ENCODE measurements around the gene SQSTM1. TPM values are rescaled to one million over a fixed set of nuclear protein-coding genes. Genes with fewer than 3 reads are reported as not detected.

Gene SQSTM1
- total RNA-seq, 2 experiments from 2014 or later: 105 to 123 TPM

DNA sequence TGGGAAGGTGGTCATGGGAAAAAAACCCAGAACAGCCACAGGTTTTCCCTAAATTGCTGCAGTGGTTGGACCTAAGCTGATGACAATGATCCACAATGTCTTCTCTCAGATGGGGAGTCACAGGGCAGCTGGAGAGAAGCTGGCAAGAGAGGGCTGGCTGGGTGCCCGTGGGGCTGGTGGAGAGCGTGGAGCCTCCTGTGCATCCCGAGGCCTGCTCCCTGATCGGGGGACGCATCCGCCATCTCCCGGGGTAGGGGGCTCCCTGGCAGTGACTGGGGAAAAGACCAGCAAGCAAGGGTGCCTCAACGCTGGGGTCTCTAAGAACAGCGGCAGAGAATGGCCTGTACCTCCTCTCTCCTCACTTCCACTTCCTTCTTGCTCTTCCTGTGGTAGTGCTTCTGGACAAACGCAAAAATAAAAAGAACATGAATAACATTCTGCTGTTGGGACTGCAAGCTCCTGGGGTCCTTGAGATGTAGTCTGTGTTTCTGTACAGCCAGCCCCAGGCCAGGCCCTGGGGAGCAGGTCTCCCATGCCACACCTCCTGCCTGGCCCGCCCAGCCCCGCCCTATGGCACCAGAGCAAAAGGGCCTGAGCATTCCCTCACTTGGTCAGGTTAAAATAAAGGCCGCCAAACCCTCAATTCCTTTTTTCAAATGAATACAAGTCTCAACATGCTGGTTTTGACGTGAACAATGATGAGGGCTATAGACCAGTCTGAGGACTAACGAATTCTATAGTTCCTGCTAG lies 45.0 kb downstream of the SQSTM1 start:
- Mint-ChIP-seq H3K9me3 (no peaks in the 10 kb centered on the region), H3K36me3 (ENCODE audit: low read depth) (peaks cover 19% of the 10 kb centered on the region), H3K4me1 (ENCODE audit: low read depth) (peaks cover 4% of the 10 kb centered on the region), H3K27me3 (no peaks in the 10 kb centered on the region), H3K4me3 (no peak overlapping the region), H3K27ac (no peak overlapping the region)
- CTCF ChIA-PET: interaction anchor here (0.7 to 2.3 kb wide), 3 partner anchors 8 to 64 kb away, joined by 3 to 8 read pairs (median 8); no protein-coding TSS in a partner anchor
- no peak for ATAC-seq
- intact Hi-C loops (cut with micrococcal nuclease): no loop called here
- TF ChIP-seq, protein P1, sequence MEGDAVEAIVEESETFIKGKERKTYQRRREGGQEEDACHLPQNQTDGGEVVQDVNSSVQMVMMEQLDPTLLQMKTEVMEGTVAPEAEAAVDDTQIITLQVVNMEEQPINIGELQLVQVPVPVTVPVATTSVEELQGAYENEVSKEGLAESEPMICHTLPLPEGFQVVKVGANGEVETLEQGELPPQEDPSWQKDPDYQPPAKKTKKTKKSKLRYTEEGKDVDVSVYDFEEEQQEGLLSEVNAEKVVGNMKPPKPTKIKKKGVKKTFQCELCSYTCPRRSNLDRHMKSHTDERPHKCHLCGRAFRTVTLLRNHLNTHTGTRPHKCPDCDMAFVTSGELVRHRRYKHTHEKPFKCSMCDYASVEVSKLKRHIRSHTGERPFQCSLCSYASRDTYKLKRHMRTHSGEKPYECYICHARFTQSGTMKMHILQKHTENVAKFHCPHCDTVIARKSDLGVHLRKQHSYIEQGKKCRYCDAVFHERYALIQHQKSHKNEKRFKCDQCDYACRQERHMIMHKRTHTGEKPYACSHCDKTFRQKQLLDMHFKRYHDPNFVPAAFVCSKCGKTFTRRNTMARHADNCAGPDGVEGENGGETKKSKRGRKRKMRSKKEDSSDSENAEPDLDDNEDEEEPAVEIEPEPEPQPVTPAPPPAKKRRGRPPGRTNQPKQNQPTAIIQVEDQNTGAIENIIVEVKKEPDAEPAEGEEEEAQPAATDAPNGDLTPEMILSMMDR (IDR thresholded peaks at IDR 0.05): no peak
- POLR2A ChIA-PET: interaction anchor here (2.2 kb wide), 1 partner anchor 8 kb away, joined by 5 read pairs; no protein-coding TSS in a partner anchor
- DNase-seq: no peak

GRCh38 chr5:179866241-179867078 lies 45.8 kb downstream of the SQSTM1 start:
- TF ChIP-seq, protein P1 (IDR thresholded peaks at IDR 0.05): no peak
- no peaks in the 10 kb centered on the region for H3K27me3 Mint-ChIP-seq
- H3K4me1 Mint-ChIP-seq (ENCODE audit: low read depth): peaks cover 4% of the 10 kb centered on the region
- H3K4me3 Mint-ChIP-seq: no peak overlapping the region
- ChIA-PET POLR2A (interaction anchor here (0.6 kb wide), 1 partner anchor 134 kb away, joined by 3 read pairs; the partner anchor contains the start of gene MAML1), CTCF (interaction anchor here (1.0 to 2.3 kb wide), 3 partner anchors 40 to 104 kb away, joined by 3 to 8 read pairs (median 8); no protein-coding TSS in a partner anchor)
- H3K9me3 Mint-ChIP-seq: no peaks in the 10 kb centered on the region
- no peak overlapping the region for H3K27ac Mint-ChIP-seq
- peak; percentile 75 for ATAC-seq
- intact Hi-C loops (cut with micrococcal nuclease): no loop called here
- DNase-seq: peak; percentile 49
- H3K36me3 Mint-ChIP-seq (ENCODE audit: low read depth): peaks cover 27% of the 10 kb centered on the region

DNA sequence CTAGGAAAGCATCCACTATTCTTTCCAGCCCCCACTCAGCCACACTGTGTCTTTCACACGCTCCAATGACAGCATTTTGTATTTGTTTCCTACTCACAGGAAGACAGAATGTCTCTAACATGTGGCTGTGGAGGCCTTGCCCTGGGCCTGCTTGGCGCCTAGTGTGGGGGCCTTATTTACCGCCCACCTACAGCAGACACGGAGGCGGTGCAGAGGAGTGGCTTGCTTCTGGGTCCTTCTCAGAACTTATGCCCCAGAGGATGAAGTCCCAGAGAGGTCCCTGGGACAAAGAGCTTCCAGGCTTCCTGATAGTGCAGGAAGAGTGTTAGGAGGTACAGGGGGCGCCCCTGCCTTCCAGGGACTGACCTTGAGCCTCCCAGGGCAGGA lies 46.4 kb downstream of the SQSTM1 start:
- DNase-seq: no peak
- CTCF ChIA-PET: interaction anchor here (1.0 to 2.3 kb wide), 4 partner anchors 40 to 105 kb away, joined by 3 to 8 read pairs (median 6); no protein-coding TSS in a partner anchor
- ATAC-seq: no peak
- peaks cover 25% of the 10 kb centered on the region for H3K36me3 Mint-ChIP-seq (ENCODE audit: low read depth)
- no peaks in the 10 kb centered on the region for H3K9me3 Mint-ChIP-seq
- peak overlapping the region; percentile 55 for H3K27ac Mint-ChIP-seq
- no peak overlapping the region for H3K4me3 Mint-ChIP-seq
- no peaks in the 10 kb centered on the region for H3K27me3 Mint-ChIP-seq
- POLR2A ChIA-PET: interaction anchor here (0.6 to 0.8 kb wide), 2 partner anchors 23 to 135 kb away, joined by 3 read pairs; partner anchors contain the start of gene MAML1
- intact Hi-C loops (cut with micrococcal nuclease): no loop called here
- TF ChIP-seq, protein P1 (IDR thresholded peaks at IDR 0.05): no peak
- peaks cover 4% of the 10 kb centered on the region for H3K4me1 Mint-ChIP-seq (ENCODE audit: low read depth)

- H3K9me3 Mint-ChIP-seq: no peaks in the 10 kb centered on the region
- intact Hi-C loops (cut with micrococcal nuclease): no loop called here
- ChIA-PET CTCF (interaction anchor here (1.4 kb wide), 1 partner anchor 105 kb away, joined by 4 read pairs; no protein-coding TSS in a partner anchor), POLR2A (interaction anchor here (0.8 kb wide), 1 partner anchor 22 kb away, joined by 3 read pairs; no protein-coding TSS in a partner anchor)
- peaks cover 4% of the 10 kb centered on the region for H3K4me1 Mint-ChIP-seq (ENCODE audit: low read depth)
- peak overlapping the region; percentile 55 for H3K27ac Mint-ChIP-seq
- ATAC-seq (no peak), DNase-seq (no peak)
- H3K27me3 Mint-ChIP-seq: no peaks in the 10 kb centered on the region
- TF ChIP-seq, protein P1 (IDR thresholded peaks at IDR 0.05): no peak
- H3K4me3 Mint-ChIP-seq: no peak overlapping the region
- H3K36me3 Mint-ChIP-seq (ENCODE audit: low read depth): peaks cover 23% of the 10 kb centered on the region
These were observed 46.8 kb downstream of the SQSTM1 start for GRCh38 chr5:179867476-179867875.

Data from activated CD8-positive, alpha-beta T cell treated with anti-CD3 and anti-CD28 coated beads for 36 hours (primary cell).